Activated T-cell treated with anti-CD3 and anti-CD28 coated beads, Interleukin-2, amount 50 U/mL, for 72 hours (primary cell): ENCODE data around the gene SLN. TPM values are rescaled to one million over a fixed set of nuclear protein-coding genes. Genes with fewer than 3 reads are reported as not detected.

Experiments
- ATAC-seq, 2 donors: fragments of 150-1000 bp; cut with Tn5 transposase; replicated peaks in 1 of 2; 2 replicates each; pipeline ENCODE4 v1.10.0; 2021; ENCODE audit warnings: moderate library complexity in 2 of 2, mild to moderate bottlenecking in 1 of 2
- DNase-seq, 2 donors: peaks; one replicate each; pipeline ENCODE4 v3.0.0; 2021 to 2022; ENCODE audit warnings: mixed read lengths in 1 of 2
- H3K27ac Mint-ChIP-seq: one replicate; pipeline ENCODE4 v1.8.0; 2022; ENCODE audit warnings: mild to moderate bottlenecking, moderate library complexity, mixed read lengths
- H3K27me3 Mint-ChIP-seq: one replicate; pipeline ENCODE4 v1.8.0; 2022; ENCODE audit warnings: low read depth, mixed read lengths
- H3K36me3 Mint-ChIP-seq, 2 donors: one replicate each; pipeline ENCODE4 v1.8.0; 2022; ENCODE audit warnings: mixed read lengths in 2 of 2, mild to moderate bottlenecking in 1 of 2; ENCODE audit not compliant: insufficient read depth in 2 of 2
- H3K4me1 Mint-ChIP-seq: one replicate; pipeline ENCODE4 v1.8.0; 2022; ENCODE audit warnings: low read depth, mixed read lengths
- H3K4me3 Mint-ChIP-seq, 2 donors: one replicate each; pipeline ENCODE4 v1.8.0; 2022; ENCODE audit warnings: mild to moderate bottlenecking in 2 of 2, mixed read lengths in 2 of 2, moderate library complexity in 2 of 2
- H3K9me3 Mint-ChIP-seq, 2 donors: one replicate each; pipeline ENCODE4 v1.8.0; 2022; ENCODE audit warnings: mixed read lengths in 2 of 2
- total RNA-seq, 2 donors: library from RNA; stranded (reverse); gene quantifications; one replicate each; pipeline ENCODE4 v1.2.3, GENCODE V29; 2022

The SLN gene
- total RNA-seq, 2 donors from 2014 or later = not detected

DNA sequence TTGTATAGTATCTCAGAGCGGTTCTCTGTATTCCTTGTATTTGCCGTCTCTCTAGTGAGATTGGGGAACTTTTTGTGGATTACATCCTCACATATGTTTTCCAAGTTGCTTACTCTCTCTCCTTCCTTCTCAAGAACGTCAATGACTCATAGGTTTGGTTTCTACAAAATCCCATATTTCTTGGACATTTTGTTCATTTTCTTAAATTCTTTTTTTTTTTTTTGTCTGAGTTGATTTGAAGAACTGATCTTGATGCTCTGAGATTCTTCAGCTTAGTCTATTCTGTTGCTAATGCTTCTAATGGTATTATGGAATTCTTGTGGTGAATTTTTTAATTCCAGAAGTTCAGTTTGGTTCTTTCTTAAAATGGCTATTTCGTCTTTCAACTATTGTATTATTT lies 28.4 kb upstream of the SLN start:
- DNase-seq (no peak), ATAC-seq (no peak)
- H3K27ac Mint-ChIP-seq = no peak overlapping the region
- H3K36me3 Mint-ChIP-seq = no peaks in the 10 kb centered on the region
- no peaks in the 10 kb centered on the region for H3K9me3 Mint-ChIP-seq
- no peak overlapping the region for H3K4me3 Mint-ChIP-seq
- peaks cover 45% of the 10 kb centered on the region for H3K27me3 Mint-ChIP-seq
- no peaks in the 10 kb centered on the region for H3K4me1 Mint-ChIP-seq

DNA sequence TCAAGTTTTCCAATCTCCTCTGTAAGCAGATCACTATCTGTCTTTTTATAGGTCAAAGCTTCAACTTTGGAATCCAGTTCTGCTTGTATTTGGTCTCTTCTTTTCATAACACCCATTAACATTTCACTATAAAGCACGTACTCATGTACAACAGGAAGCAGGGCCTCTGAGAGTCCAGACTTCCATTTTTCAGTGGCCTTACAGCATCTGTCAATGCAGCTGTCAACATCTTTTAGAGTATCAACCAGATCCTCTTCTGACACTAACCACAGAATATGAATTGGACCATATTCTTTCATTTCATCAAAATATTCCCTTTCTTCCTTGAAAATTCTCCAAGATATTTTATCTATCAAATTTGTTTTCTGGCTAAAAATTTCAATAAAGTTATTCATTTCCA lies 24.7 kb upstream of the SLN start:
- Mint-ChIP-seq H3K27me3 (peaks cover 48% of the 10 kb centered on the region), H3K36me3 (no peaks in the 10 kb centered on the region), H3K4me3 (no peak overlapping the region), H3K9me3 (no peaks in the 10 kb centered on the region), H3K4me1 (no peaks in the 10 kb centered on the region), H3K27ac (no peak overlapping the region)
- DNase-seq (no peak), ATAC-seq (no peak)

- DNase-seq = no peak
- no peaks in the 10 kb centered on the region for H3K9me3 Mint-ChIP-seq
- H3K36me3 Mint-ChIP-seq = no peaks in the 10 kb centered on the region
- H3K27me3 Mint-ChIP-seq = peaks cover 18% of the 10 kb centered on the region
- H3K4me3 Mint-ChIP-seq = no peak overlapping the region
- no peaks in the 10 kb centered on the region for H3K4me1 Mint-ChIP-seq
- H3K27ac Mint-ChIP-seq = no peak overlapping the region
- ATAC-seq = no peak
These were observed 21.7 kb upstream of the SLN start for GRCh38 chr11:107733518-107733917.

DNA sequence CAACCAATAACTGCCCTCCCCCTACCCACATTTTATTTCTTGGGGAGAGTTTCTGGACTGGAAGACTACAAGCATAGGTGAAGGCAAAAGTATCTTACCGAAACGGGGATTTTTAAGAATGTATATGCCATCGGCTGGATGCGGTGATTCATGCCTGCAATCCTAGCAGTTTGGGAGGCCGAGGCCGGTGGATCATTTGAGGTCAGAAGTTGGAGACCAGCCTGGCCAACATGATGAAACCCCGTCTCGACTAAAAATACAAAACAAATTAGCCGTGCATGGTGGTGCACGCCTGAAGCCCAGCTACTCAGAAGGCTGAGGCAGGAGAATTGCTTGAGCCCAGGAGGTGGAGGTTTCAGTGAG lies 20.8 kb upstream of the SLN start:
- DNase-seq = no peak
- Mint-ChIP-seq H3K27me3 (peaks cover 20% of the 10 kb centered on the region), H3K36me3 (no peaks in the 10 kb centered on the region), H3K9me3 (no peaks in the 10 kb centered on the region), H3K4me3 (no peak overlapping the region), H3K4me1 (no peaks in the 10 kb centered on the region), H3K27ac (no peak overlapping the region)
- ATAC-seq = no peak

- Mint-ChIP-seq H3K4me1 (no peaks in the 10 kb centered on the region), H3K9me3 (no peaks in the 10 kb centered on the region), H3K4me3 (no peak overlapping the region), H3K27me3 (peaks cover 25% of the 10 kb centered on the region), H3K36me3 (no peaks in the 10 kb centered on the region), H3K27ac (no peak overlapping the region)
- DNase-seq (no peak), ATAC-seq (no peak)
These were observed 20.3 kb upstream of the SLN start for GRCh38 chr11:107731941-107732688.

GRCh38 chr11:107722662-107723061 lies 10.8 kb upstream of the SLN start:
- DNase-seq (no peak), ATAC-seq (no peak)
- Mint-ChIP-seq H3K9me3 (no peaks in the 10 kb centered on the region), H3K27me3 (peaks cover 12% of the 10 kb centered on the region), H3K4me1 (no peaks in the 10 kb centered on the region), H3K4me3 (no peak overlapping the region), H3K27ac (no peak overlapping the region), H3K36me3 (no peaks in the 10 kb centered on the region)

- no peaks in the 10 kb centered on the region for H3K9me3 Mint-ChIP-seq
- H3K4me1 Mint-ChIP-seq = no peaks in the 10 kb centered on the region
- H3K36me3 Mint-ChIP-seq = no peaks in the 10 kb centered on the region
- H3K27me3 Mint-ChIP-seq = no peaks in the 10 kb centered on the region
- DNase-seq (no peak), ATAC-seq (no peak)
- no peak overlapping the region for H3K4me3 Mint-ChIP-seq
- no peak overlapping the region for H3K27ac Mint-ChIP-seq
These were observed 9.4 kb upstream of the SLN start for GRCh38 chr11:107721207-107721606.

DNA sequence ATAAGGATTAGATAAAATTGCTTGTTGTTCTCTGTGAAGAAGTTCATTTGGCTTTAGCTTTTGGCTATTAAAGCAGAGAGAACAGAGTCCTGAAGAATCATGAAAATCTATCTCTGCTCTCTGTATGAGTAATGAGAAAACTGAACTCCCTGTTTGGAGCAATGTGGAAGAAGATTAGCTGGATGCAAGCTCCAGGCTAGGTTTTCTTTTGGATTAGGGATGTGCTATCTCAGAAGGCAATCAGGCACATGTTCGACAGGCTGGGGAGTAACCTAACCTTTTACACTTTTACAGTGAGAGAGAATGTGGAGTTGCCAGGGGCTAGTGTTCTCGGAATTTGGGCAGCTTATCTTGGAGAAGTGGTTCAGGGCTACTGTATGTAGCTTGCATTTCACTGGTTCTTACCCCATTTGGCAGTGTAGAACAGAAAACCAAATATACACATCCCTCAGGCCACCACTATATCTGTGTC lies 8.5 kb upstream of the SLN start:
- no peaks in the 10 kb centered on the region for H3K27me3 Mint-ChIP-seq
- DNase-seq = no peak
- H3K9me3 Mint-ChIP-seq = no peaks in the 10 kb centered on the region
- H3K36me3 Mint-ChIP-seq = no peaks in the 10 kb centered on the region
- no peak overlapping the region for H3K4me3 Mint-ChIP-seq
- H3K4me1 Mint-ChIP-seq = no peaks in the 10 kb centered on the region
- no peak for ATAC-seq
- H3K27ac Mint-ChIP-seq = no peak overlapping the region

GRCh38 chr11:107719557-107720302 lies 7.9 kb upstream of the SLN start:
- no peaks in the 10 kb centered on the region for H3K36me3 Mint-ChIP-seq
- H3K27ac Mint-ChIP-seq = no peak overlapping the region
- no peak for ATAC-seq
- H3K4me3 Mint-ChIP-seq = no peak overlapping the region
- no peaks in the 10 kb centered on the region for H3K4me1 Mint-ChIP-seq
- DNase-seq = no peak
- H3K9me3 Mint-ChIP-seq = no peaks in the 10 kb centered on the region
- H3K27me3 Mint-ChIP-seq = no peaks in the 10 kb centered on the region

DNA sequence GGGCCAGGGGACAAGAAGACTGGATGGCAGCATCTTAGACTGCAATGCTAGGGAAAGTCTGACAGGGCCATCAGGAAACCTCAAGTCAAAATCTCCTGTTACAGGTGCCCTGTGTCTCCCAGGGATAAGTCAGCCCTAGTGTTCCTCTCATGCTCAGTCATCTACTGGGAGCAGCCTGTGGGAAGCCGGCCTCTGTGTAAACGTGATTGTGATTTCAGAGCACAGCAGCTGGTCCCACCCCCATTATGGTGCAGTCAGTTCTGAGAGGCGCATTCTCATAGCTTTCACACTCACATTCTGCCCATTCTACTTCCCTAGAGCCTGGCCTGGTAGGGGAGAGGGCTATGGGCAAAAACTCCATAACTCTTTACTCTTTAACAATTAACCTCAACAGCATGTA lies 7.2 kb upstream of the SLN start:
- no peaks in the 10 kb centered on the region for H3K9me3 Mint-ChIP-seq
- no peak for ATAC-seq
- H3K4me1 Mint-ChIP-seq = no peaks in the 10 kb centered on the region
- H3K27me3 Mint-ChIP-seq = no peaks in the 10 kb centered on the region
- H3K4me3 Mint-ChIP-seq = no peak overlapping the region
- no peak overlapping the region for H3K27ac Mint-ChIP-seq
- no peak for DNase-seq
- no peaks in the 10 kb centered on the region for H3K36me3 Mint-ChIP-seq

- DNase-seq (no peak), ATAC-seq (no peak)
- Mint-ChIP-seq H3K4me1 (no peaks in the 10 kb centered on the region), H3K36me3 (no peaks in the 10 kb centered on the region), H3K27me3 (no peaks in the 10 kb centered on the region), H3K4me3 (no peak overlapping the region), H3K9me3 (no peaks in the 10 kb centered on the region), H3K27ac (no peak overlapping the region)
These were observed 5.2 kb upstream of the SLN start for GRCh38 chr11:107716884-107717532.

DNA sequence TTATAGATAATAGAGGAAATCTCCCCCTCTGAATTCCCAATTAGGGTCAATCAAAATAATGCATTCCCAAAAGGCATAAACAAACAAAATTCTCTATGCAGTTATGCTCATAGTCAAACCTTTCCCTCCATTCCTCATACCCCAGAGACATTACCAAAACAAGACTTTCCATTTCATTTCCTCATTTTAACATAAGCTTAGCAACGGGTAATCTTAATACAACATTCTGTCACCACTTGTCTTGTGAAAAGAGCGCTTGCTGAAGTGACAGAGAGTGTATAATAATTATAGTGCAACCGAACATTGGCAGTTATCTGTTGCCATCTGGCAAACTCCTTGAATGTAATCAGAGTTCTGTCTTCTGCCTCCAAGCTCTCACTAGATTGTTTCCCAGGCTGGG lies 1.2 kb upstream of the SLN start:
- H3K36me3 Mint-ChIP-seq = no peaks in the 10 kb centered on the region
- H3K27ac Mint-ChIP-seq = no peak overlapping the region
- H3K9me3 Mint-ChIP-seq = no peaks in the 10 kb centered on the region
- no peak for ATAC-seq
- H3K4me1 Mint-ChIP-seq = no peaks in the 10 kb centered on the region
- peaks cover 16% of the 10 kb centered on the region for H3K27me3 Mint-ChIP-seq
- no peak overlapping the region for H3K4me3 Mint-ChIP-seq
- no peak for DNase-seq

DNA sequence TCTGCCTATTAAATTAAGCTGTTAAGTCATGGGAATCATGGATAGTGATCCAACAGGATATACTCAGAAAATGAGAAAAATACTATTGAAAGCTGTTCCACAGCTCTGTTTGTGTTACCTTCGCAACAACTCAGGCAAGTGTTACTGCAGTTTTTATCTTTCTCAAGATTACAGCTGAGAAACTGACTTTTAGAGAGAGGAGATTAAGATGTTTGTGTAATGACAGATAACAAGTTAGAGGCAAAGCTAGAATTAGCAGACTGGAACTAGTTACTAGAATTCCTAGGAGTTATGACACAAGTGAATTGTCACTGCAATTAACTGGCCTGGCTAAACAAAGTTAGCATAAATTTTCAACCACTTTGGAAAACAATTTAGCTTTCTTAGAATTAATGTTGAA lies 1.6 kb downstream of the SLN start:
- no peaks in the 10 kb centered on the region for H3K36me3 Mint-ChIP-seq
- ATAC-seq (no peak), DNase-seq (no peak)
- no peaks in the 10 kb centered on the region for H3K4me1 Mint-ChIP-seq
- no peak overlapping the region for H3K27ac Mint-ChIP-seq
- no peaks in the 10 kb centered on the region for H3K9me3 Mint-ChIP-seq
- no peak overlapping the region for H3K4me3 Mint-ChIP-seq
- peaks cover 23% of the 10 kb centered on the region for H3K27me3 Mint-ChIP-seq
